Thymus (tissue), 11 donors: ENCODE data around the gene FRMPD4. TPM values are rescaled to one million over a fixed set of nuclear protein-coding genes. Genes with fewer than 3 reads are reported as not detected.

ENCODE experiments used
- DNase-seq, 9 donors: peaks; one replicate each; pipeline ENCODE4 v3.0.0-alpha.2; 2013; ENCODE audit warnings: low spot score in 9 of 9, low read depth in 6 of 9, missing footprints in 1 of 9
- H3K27ac ChIP-seq, 2 donors: one replicate each; pipeline ENCODE4 v1.5.1; 2013; ENCODE audit warnings: control low read depth in 1 of 2, low read depth in 1 of 2, low read length in 1 of 2, mild to moderate bottlenecking in 1 of 2, moderate library complexity in 1 of 2
- H3K27me3 ChIP-seq, 2 donors: one replicate each; pipeline ENCODE4 v1.5.1; 2013; ENCODE audit warnings: low read length in 1 of 2; ENCODE audit not compliant: control insufficient read depth in 2 of 2, insufficient read depth in 1 of 2
- H3K36me3 ChIP-seq, 2 donors: one replicate each; pipeline ENCODE4 v1.5.1; 2013; ENCODE audit warnings: low read length in 1 of 2, mild to moderate bottlenecking in 1 of 2, moderate library complexity in 1 of 2; ENCODE audit not compliant: control insufficient read depth in 2 of 2, insufficient read depth in 2 of 2
- H3K4me1 ChIP-seq, 2 donors: one replicate each; pipeline ENCODE4 v1.5.1; 2013; ENCODE audit warnings: low read length in 2 of 2; ENCODE audit not compliant: control insufficient read depth in 2 of 2, insufficient read depth in 2 of 2
- H3K4me3 ChIP-seq, 2 donors: one replicate each; pipeline ENCODE4 v1.5.1; 2013; ENCODE audit warnings: low read length in 2 of 2, control low read depth in 1 of 2, mild to moderate bottlenecking in 1 of 2
- H3K9me3 ChIP-seq, 2 donors: one replicate each; pipeline ENCODE4 v1.5.1; 2013; ENCODE audit warnings: low read length in 1 of 2, mild to moderate bottlenecking in 1 of 2; ENCODE audit not compliant: control insufficient read depth in 2 of 2, insufficient read depth in 1 of 2
- WGBS: extraction: QIAGEN DNeasy Blood & Tissue Kit; methylation state at CpG from one replicate; pipeline ENCODE4 v1.1.7; 2013; 5-methylcytosine and 5-hydroxymethylcytosine counted together
- polyA plus RNA-seq: library from polyadenylated mRNA; stranded (reverse); fragments of 200-250 nt; gene quantifications from one replicate; pipeline ENCODE4 v1.2.3, GENCODE V29; 2013
- total RNA-seq: library from RNA; stranded (reverse); fragments of 120-200 nt; gene quantifications from one replicate; pipeline ENCODE4 v1.2.4, GENCODE V29; 2013
- donor health status: healthy.

The FRMPD4 gene
- total and polyA plus RNA-seq, 2 donors: 0.05 TPM

- peak in 1 of 9 donors; percentile 1 for DNase-seq
- H3K9me3 ChIP-seq: no peaks in the 10 kb centered on the region
- 69% methylated on average over 2 of the region's 2 CpGs for WGBS
Observed at GRCh38 chrX:12567857-12568256, 429.6 kb downstream of the FRMPD4 start.

GRCh38 chrX:12570859-12571501 lies 432.7 kb downstream of the FRMPD4 start:
- no peak for DNase-seq
- Histone ChIP-seq H3K9me3 (no peaks in the 10 kb centered on the region), H3K27ac (no peak overlapping the region), H3K27me3 (no peaks in the 10 kb centered on the region), H3K4me3 (no peak overlapping the region), H3K36me3 (no peaks in the 10 kb centered on the region), H3K4me1 (no peaks in the 10 kb centered on the region)
- WGBS: 62% methylated on average over 4 of the region's 4 CpGs

More at GRCh38 chrX:12567857-12568256, 429.6 kb downstream of the FRMPD4 start:
- no peak overlapping the region for H3K4me3 ChIP-seq
- H3K36me3 ChIP-seq: no peaks in the 10 kb centered on the region
- no peaks in the 10 kb centered on the region for H3K27me3 ChIP-seq
- no peak overlapping the region for H3K27ac ChIP-seq
- no peaks in the 10 kb centered on the region for H3K4me1 ChIP-seq

- Histone ChIP-seq H3K27me3 (no peaks in the 10 kb centered on the region), H3K4me1 (no peaks in the 10 kb centered on the region), H3K9me3 (no peaks in the 10 kb centered on the region), H3K4me3 (no peak overlapping the region), H3K36me3 (no peaks in the 10 kb centered on the region), H3K27ac (no peak overlapping the region)
- DNase-seq: no peak
- 89% methylated on average over 5 of the region's 5 CpGs for WGBS
Observed at GRCh38 chrX:12579311-12579710, 441.0 kb downstream of the FRMPD4 start.

GRCh38 chrX:12580548-12580947 lies 442.3 kb downstream of the FRMPD4 start:
- WGBS: 88% methylated on average over 3 of the region's 3 CpGs
- no peak overlapping the region for H3K4me3 ChIP-seq
- H3K36me3 ChIP-seq: no peaks in the 10 kb centered on the region
- H3K27me3 ChIP-seq: no peaks in the 10 kb centered on the region
- no peak for DNase-seq
- no peak overlapping the region for H3K27ac ChIP-seq
- H3K9me3 ChIP-seq: no peaks in the 10 kb centered on the region
- no peaks in the 10 kb centered on the region for H3K4me1 ChIP-seq

GRCh38 chrX:12581546-12581945 lies 443.3 kb downstream of the FRMPD4 start:
- H3K4me1 ChIP-seq: no peaks in the 10 kb centered on the region
- no peak overlapping the region for H3K27ac ChIP-seq
- H3K36me3 ChIP-seq: no peaks in the 10 kb centered on the region
- no peaks in the 10 kb centered on the region for H3K9me3 ChIP-seq
- WGBS: 84% methylated on average over 4 of the region's 4 CpGs
- H3K4me3 ChIP-seq: no peak overlapping the region
- DNase-seq: no peak
- H3K27me3 ChIP-seq: no peaks in the 10 kb centered on the region

- Histone ChIP-seq H3K4me3 (no peak overlapping the region), H3K36me3 (no peaks in the 10 kb centered on the region), H3K9me3 (no peaks in the 10 kb centered on the region), H3K27me3 (no peaks in the 10 kb centered on the region), H3K4me1 (no peaks in the 10 kb centered on the region), H3K27ac (no peak overlapping the region)
- 82% methylated on average over 4 of the region's 4 CpGs for WGBS
- no peak for DNase-seq
Observed at GRCh38 chrX:12582649-12583048, 444.4 kb downstream of the FRMPD4 start.

GRCh38 chrX:12583543-12583942 lies 445.3 kb downstream of the FRMPD4 start:
- Histone ChIP-seq H3K36me3 (no peaks in the 10 kb centered on the region), H3K27me3 (no peaks in the 10 kb centered on the region), H3K27ac (no peak overlapping the region), H3K9me3 (no peaks in the 10 kb centered on the region), H3K4me1 (no peaks in the 10 kb centered on the region), H3K4me3 (no peak overlapping the region)
- WGBS: 95% methylated on average over 25 of the region's 25 CpGs
- DNase-seq: no peak

GRCh38 chrX:12595720-12596119 lies 457.4 kb downstream of the FRMPD4 start:
- Histone ChIP-seq H3K36me3 (no peaks in the 10 kb centered on the region), H3K4me3 (no peak overlapping the region), H3K27ac (no peak overlapping the region), H3K4me1 (no peaks in the 10 kb centered on the region), H3K9me3 (no peaks in the 10 kb centered on the region), H3K27me3 (no peaks in the 10 kb centered on the region)
- DNase-seq: no peak
- 89% methylated on average over 1 of the region's 1 CpG for WGBS

- H3K9me3 ChIP-seq: no peaks in the 10 kb centered on the region
- no peak for DNase-seq
- WGBS: 73% methylated on average over 2 of the region's 2 CpGs
- no peaks in the 10 kb centered on the region for H3K36me3 ChIP-seq
- H3K27ac ChIP-seq: no peak overlapping the region
- no peaks in the 10 kb centered on the region for H3K4me1 ChIP-seq
- H3K27me3 ChIP-seq: no peaks in the 10 kb centered on the region
- H3K4me3 ChIP-seq: no peak overlapping the region
Observed at GRCh38 chrX:12610079-12610478, 471.8 kb downstream of the FRMPD4 start.
